GM19023 (cell line): ENCODE data around the gene EGFLAM.

ENCODE experiments used
- ATAC-seq: cut with Tn5 transposase; IDR thresholded peaks from one replicate; pipeline ENCODE4 v1.9.1; 2021; ENCODE audit warnings: mild to moderate bottlenecking, moderate library complexity; ENCODE audit not compliant: unreplicated experiment

EGFLAM gene

DNA sequence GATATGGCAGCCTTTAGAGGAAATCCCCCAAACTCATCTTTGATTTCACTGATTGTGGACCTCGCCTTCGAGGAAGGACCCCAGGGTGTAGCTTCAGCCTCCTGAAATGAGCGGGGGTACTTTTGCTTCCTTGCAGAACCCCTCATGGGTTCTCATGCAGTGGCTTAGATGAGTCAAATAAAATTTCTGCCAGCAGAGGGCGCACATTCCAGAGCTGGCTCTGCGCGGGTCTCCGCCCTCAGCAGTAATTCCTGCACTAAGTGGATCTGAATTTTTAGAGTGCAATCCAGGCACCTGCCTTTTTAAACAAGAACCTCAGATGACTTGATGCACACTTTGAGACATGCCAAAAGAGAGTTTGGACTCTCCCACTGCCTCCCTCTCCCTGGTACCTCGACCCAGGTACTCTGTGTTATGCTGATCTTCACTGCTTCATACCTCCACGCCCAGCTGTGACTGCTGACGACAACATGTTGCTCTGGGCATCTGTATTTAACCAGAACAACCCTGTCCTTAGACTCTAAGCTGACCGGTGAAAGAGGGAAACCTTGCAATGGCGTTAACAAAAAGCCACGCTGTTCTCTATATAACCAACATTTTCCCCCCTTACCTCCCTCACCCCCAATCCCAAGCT, 7.3 kb downstream of the EGFLAM start:
- peak; percentile 90 for ATAC-seq

DNA sequence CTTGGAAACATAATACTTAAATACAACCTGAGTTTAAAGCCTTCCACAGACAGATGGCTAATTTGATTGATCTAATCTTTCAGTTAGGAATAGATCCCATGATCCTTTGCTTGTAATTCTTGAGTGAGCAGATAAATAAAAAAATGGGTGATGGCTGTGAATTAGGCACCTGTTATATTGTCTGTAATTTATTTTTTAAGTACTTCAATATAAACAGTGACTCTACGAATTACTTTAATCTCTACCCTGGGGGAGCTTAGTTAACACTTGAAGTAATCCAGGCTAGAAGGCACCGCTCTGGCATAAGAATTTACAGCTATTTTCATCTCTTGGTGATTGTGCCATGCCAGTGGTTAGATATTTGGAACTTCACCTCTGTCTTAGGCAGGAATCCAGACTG, 9.0 kb downstream of the EGFLAM start:
- ATAC-seq = no peak

DNA sequence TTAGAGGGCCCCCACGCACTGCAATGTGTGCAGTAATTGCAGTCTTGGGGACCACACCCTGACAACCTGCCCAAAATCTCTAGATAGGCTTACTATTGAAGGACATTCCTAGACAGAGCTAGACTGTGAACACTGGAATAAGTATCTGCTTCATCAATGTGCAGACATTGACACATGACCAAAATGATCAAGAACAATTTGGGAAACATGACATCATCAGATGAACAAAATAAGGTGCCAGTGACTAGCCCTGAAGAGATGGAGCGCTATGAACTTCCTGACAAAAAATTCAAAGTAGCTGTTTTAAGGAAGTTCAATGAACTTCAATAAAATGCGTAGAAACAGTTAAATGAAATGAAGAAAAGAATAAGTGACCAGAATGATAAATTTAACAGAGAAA, 15.3 kb downstream of the EGFLAM start:
- ATAC-seq = no peak

- no peak for ATAC-seq
Observed at GRCh38 chr5:38274370-38274769, 16.0 kb downstream of the EGFLAM start.

DNA sequence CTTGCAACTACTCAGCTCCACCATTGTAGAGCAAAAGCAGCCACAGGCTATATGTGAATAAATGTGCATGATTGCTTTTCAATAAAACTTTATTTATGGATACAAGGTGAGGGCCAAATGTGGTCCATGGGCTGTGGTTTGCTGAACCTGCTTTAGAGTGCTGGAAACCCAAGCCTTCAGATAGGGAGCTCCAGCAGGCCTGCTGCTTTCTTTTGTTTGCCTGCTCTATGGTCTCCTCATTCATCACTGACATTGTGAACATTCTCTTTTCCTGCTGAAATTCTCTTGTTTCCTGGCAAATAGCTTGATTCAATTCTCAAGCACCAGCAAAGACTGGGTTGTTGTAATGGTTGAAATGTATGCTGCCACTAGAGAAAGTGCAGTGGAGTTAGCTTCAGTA, 26.0 kb downstream of the EGFLAM start:
- no peak for ATAC-seq

- no peak for ATAC-seq
Observed at GRCh38 chr5:38285226-38285625, 26.9 kb downstream of the EGFLAM start.

- no peak for ATAC-seq
Observed at GRCh38 chr5:38286002-38286401, 27.6 kb downstream of the EGFLAM start.

DNA sequence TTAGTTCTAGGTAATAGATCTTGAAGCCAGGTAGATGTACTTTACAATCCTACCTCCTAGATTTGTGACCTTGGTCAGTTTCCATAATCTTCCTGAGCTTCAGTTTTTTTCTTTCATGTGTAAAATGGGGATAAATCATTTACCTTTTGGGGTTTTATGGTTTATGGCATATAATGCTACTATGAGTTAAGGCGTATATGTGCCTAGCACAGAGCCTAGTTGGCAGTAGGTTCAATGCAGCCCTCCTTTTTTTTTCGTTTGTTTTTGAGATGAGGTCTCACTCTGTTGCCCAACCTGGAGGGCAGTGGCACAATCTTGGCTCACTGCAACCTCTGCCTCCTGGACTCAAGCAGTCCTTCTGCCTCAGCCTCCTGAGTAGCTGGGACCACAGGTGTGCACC, 28.8 kb downstream of the EGFLAM start:
- no peak for ATAC-seq

GRCh38 chr5:38289457-38289856, 31.1 kb downstream of the EGFLAM start:
- ATAC-seq = no peak

DNA sequence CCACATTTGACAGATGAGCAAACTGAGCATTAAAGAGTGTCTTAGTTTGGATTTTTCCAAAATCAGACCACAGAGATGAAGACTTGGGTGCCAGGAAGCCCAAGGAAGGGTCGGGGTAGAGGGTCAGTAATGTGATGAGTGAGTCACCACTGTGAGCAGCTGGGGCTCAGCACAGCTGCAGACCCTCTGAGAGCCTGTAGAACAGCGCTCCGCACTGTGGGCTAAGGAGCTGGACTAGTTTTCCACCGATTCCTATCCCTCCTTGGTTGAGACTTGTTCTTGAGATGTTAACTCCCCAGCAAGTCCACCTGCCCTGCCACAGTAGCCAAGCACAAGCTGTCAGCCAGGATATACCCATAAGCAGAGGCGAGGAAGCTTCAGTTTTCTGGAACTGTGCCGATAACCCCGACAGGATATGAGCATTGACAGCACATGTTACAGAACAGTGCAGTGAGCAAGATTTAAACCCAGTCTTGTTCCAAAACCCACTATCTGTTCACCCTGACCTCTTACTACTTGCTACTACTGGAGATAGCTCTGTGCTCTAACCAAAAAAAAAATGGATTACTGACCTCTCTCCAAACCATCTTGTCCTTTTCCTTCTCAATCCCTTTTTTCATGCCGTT, 31.8 kb downstream of the EGFLAM start:
- no peak for ATAC-seq

- no peak for ATAC-seq
Observed at GRCh38 chr5:38291355-38291754, 33.0 kb downstream of the EGFLAM start.

DNA sequence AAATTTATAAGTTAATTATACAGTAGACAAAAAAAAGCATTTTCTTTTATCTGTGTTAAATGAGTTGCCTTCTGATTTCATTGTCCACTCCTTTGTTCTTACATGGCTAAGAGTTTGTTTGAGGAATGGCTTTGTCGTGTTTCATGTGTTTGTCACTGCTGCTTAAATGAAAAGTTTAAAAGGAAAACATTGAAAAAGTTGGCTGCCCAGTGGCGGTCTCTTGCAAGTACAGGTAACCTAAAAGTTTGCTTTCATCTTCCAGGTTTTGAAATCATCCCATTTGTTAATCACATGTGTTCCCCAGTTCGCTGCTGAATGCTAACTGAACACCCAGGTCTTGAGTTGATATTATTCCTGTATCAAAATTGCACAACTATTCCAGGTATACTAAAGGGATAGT, 33.9 kb downstream of the EGFLAM start:
- ATAC-seq = no peak

DNA sequence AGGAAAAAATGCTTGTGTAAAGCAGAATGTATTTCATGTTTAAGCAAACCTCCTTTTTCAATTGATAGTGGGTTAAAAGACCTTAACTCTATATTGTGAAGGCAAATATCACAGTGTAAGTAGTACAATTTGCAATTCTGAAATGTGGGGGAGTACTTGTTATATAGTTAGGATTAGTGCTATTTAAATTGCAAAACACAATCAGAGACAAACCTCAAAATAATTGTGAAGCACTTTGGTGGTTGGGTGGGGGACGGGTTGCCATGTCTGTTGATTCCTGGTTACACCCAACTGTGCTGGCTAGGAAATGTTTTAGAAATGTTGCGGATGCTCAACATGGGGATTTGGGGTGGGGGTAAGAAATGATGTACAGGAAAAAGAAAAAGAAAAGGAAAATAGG, 37.4 kb downstream of the EGFLAM start:
- ATAC-seq = no peak

DNA sequence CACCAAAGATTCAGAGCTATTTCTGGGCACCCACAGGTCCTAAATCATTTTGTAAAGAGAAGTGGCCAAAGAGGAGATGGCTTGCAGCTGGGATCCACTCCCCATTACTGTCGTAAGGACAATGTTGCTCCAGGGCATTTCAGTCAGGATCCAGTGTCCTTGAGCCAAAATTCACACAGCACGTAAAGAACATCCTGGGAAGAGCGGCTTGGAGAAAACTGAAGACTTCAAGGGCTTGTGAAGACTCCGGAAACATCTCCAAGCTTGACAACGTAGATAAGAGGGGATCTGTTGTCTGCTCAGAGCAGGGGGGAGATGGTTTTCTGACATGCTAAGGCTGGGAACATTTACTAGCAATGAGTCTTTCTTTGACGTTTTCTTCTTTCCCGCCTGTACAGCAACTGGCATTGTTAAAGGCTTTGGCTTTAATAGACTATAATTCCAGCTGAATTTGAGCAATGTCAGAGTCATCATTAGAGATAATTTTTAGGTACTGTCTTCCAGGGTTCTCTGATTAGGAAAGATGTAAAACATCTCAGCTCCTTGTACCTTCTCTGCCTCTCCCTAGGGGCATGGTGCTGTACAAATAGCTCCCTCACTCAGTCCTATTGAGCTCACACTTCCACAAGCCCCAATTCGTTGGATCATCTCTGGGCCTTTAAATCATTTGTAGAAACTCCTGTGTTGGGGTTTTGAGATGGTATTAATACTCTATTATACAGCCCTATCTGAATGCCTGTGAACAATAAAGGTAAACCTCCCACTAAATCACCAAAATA, 39.7 kb downstream of the EGFLAM start:
- ATAC-seq = no peak

DNA sequence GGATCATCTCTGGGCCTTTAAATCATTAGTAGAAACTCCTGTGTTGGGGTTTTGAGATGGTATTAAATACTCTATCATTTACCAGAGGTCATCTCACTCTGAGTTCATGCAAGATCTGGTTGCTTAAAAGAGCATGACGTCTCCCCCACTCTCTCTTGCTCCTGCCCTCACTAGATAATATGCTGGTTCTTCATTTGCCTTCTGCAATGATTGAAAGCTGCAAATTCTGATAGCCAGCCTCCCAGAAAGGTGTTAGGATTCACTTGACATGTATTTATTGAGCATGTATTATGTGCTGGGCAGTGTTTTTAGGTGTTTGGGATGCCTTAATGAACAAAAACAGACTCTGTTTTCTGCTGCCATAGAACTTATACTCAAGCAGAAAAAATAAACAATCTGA, 41.2 kb downstream of the EGFLAM start:
- no peak for ATAC-seq

DNA sequence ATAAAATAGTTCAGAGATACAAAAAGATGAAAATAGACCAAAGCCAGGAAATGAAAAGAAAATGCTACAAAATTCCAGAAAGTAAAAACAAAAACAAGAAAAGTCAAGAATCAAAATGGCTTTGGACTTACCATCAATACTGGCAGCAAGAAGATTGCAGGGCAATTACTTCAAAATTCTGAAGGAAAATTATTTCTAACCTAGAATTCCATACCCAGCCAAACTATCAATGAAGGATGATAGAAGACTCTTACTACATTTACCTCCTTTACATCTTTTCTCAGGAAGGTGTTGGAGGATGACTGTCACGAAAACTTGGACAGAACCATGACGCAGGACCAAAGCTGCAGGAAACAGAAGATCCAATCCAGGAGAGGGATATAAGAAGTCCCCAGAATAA, 46.8 kb downstream of the EGFLAM start:
- no peak for ATAC-seq

GRCh38 chr5:38307845-38308244, 49.5 kb downstream of the EGFLAM start:
- ATAC-seq = no peak

GRCh38 chr5:38316544-38317224, 58.3 kb downstream of the EGFLAM start:
- ATAC-seq = no peak

DNA sequence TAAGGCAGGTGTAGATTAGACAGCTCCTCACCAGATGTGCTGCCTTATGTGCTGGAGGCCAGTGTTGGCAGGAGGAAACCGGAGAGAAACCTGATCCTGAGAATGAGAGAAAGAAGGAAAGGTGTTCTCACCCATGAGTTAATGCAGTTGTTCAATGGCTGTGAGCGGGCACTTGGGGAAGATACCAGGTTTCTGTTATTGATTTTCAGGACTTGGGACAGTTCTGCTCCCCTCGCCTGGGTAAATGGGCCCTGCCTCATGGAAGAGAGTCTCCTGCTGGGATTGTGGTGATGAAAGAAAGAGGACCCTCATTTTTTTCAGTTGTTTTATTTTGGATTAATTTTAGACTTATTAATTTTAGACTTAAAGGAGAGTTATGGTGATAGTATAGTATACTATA, 59.5 kb downstream of the EGFLAM start:
- no peak for ATAC-seq

DNA sequence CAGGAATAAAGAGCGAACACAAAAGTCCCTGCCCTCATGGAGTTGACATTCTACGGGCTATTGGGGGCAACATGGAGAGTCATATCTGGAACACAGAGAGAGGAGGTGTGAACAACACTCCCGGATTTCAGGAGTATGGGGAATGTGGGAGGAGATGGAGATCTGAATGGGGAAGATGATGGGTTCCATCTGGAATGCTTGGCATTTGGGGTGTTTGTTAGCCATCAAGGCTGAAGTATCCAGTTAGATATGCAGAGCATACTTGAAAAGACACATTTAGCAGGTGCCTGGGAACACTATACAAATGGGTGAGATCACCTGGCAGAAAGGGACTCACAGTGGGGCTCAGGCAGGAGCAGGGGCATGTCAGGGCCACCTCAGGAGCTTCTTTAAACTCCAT, 61.1 kb downstream of the EGFLAM start:
- no peak for ATAC-seq

GRCh38 chr5:38321978-38322377, 63.6 kb downstream of the EGFLAM start:
- ATAC-seq = no peak
